ENCODE measurements around the gene FBP2. TPM values are rescaled to one million over a fixed set of nuclear protein-coding genes. Genes with fewer than 3 reads are reported as not detected.

FBP2 gene
- polyA plus RNA-seq, 1 of the 3 experiments (the other 2 are of a cell fraction), result not detected

GRCh38 chr9:94525396-94526035 lies 68.1 kb downstream of the FBP2 start:
- no peak overlapping the region for H2AFZ ChIP-seq (ENCODE audit: low read depth)
- TF ChIP-seq USF2 (IDR thresholded peaks at IDR 0.05; ENCODE audit: borderline replicate concordance, low read depth, low read length) (no peak), FOXJ3 (CRISPR knock-in tag; IDR thresholded peaks at IDR 0.05) (no peak), REST (IDR thresholded peaks at IDR 0.05; ENCODE audit: low read depth, low read length) (no peak), EP300 (IDR thresholded peaks at IDR 0.05; ENCODE audit: borderline replicate concordance in 1 of 2, low read depth in 1 of 2, low read length in 1 of 2) (no peak), MEF2A (IDR thresholded peaks at IDR 0.05; ENCODE audit: borderline replicate concordance, low read depth) (no peak), FOXM1 (IDR thresholded peaks at IDR 0.05; ENCODE audit: low read depth) (no peak), SMC3 (IDR thresholded peaks at IDR 0.05; ENCODE audit: low read depth, low read length) (no peak), POLR2AphosphoS5 (IDR thresholded peaks at IDR 0.05; ENCODE audit: low read depth, low read length) (no peak), SIN3A (IDR thresholded peaks at IDR 0.05; ENCODE audit: borderline replicate concordance, low read depth, low read length) (no peak), NFIC (IDR thresholded peaks at IDR 0.05; ENCODE audit: borderline replicate concordance) (no peak), YY1 (IDR thresholded peaks at IDR 0.05; ENCODE audit: low read depth) (no peak), TEAD4 (IDR thresholded peaks at IDR 0.05; ENCODE audit: borderline replicate concordance, insufficient read depth) (no peak), ZBTB33 (IDR thresholded peaks at IDR 0.05; ENCODE audit: borderline replicate concordance, low read depth) (no peak), CTCF (IDR thresholded peaks at IDR 0.05) (no peak), NRF1 (IDR thresholded peaks at IDR 0.05; ENCODE audit: low read depth, low read length) (no peak), EZH2phosphoT487 (IDR thresholded peaks at IDR 0.05; ENCODE audit: borderline replicate concordance, low read depth) (no peak), TAF1 (IDR thresholded peaks at IDR 0.05; ENCODE audit: borderline replicate concordance, low read depth, low read length) (no peak), GABPA (IDR thresholded peaks at IDR 0.05; ENCODE audit: low read depth) (no peak), ELF1 (IDR thresholded peaks at IDR 0.05) (no peak)
- no peak for DNase-seq
- no peaks in the 10 kb centered on the region for H3K9me3 ChIP-seq
- H3K79me2 ChIP-seq (ENCODE audit: insufficient read depth), result no peaks in the 10 kb centered on the region
- no peaks in the 10 kb centered on the region for H3F3A ChIP-seq (replicated peaks; ENCODE audit: insufficient read depth)
- no peaks in the 10 kb centered on the region for H4K20me1 ChIP-seq (ENCODE audit: insufficient read depth)
- H3K27ac ChIP-seq (ENCODE audit: low read depth in 2 of 2, low read length in 1 of 2), result no peak overlapping the region
- H3K9me2 ChIP-seq, result no peaks in the 10 kb centered on the region
- no peak overlapping the region for H3K9ac ChIP-seq
- CTCF ChIA-PET, result no interaction called here
- POLR2A ChIA-PET, result interaction anchor here (0.5 kb wide), 1 partner anchor 81 kb away, joined by 4 read pairs; no protein-coding TSS in a partner anchor
- no peaks in the 10 kb centered on the region for H3K36me3 ChIP-seq (replicated peaks in 1 of 2; ENCODE audit: control insufficient read depth in 1 of 2, insufficient read depth in 2 of 2, low read length in 1 of 2)
- 78% methylated on average over 7 of the region's 7 CpGs for WGBS (ENCODE audit: low lambda C conversion rate)
- no peak overlapping the region for H3K4me3 ChIP-seq (ENCODE audit: low read depth in 2 of 2, low read length in 1 of 2)
- H3K4me1 ChIP-seq (ENCODE audit: control insufficient read depth in 1 of 2, insufficient read depth in 2 of 2, low read depth in 1 of 2, low read length in 1 of 2), result no peaks in the 10 kb centered on the region
- H3K27me3 ChIP-seq (ENCODE audit: insufficient read depth), result no peaks in the 10 kb centered on the region
- no peak overlapping the region for H3K4me2 ChIP-seq
